KMS-11 (cell line): ENCODE results near the gene FOXO3.
"Not testable (repeated sequence)": the region's sequence is repeated elsewhere in the genome, so short reads cannot be mapped to it uniquely, and the experiment has no call there.

Source experiments
- H2AFZ ChIP-seq: fragments of 200-600 bp; sonication (generic); 2 replicates; pipeline ENCODE4 v1.6.1; 2016; ENCODE audit warnings: antibody characterized with exemption, mixed run types, low read depth
- H3K27ac ChIP-seq: fragments of 200-600 bp; sonication (generic); 2 replicates; pipeline ENCODE4 v1.6.1; 2016; ENCODE audit warnings: mild to moderate bottlenecking, mixed run types
- H3K27me3 ChIP-seq: fragments of 200-600 bp; sonication (generic); 2 replicates; pipeline ENCODE4 v1.6.1; 2017; ENCODE audit warnings: mild to moderate bottlenecking, low read depth, mixed run types, moderate library complexity; ENCODE audit not compliant: insufficient read depth
- H3K36me3 ChIP-seq: fragments of 200-600 bp; sonication (generic); 2 replicates; pipeline ENCODE4 v1.6.1; 2017; ENCODE audit warnings: mild to moderate bottlenecking, mixed run types; ENCODE audit not compliant: insufficient read depth
- H3K4me1 ChIP-seq: fragments of 200-600 bp; sonication (generic); 2 replicates; pipeline ENCODE4 v1.6.1; 2016; ENCODE audit warnings: mild to moderate bottlenecking, low read depth, mixed run types; ENCODE audit not compliant: poor library complexity, severe bottlenecking
- H3K4me2 ChIP-seq: fragments of 200-600 bp; sonication (generic); 2 replicates; pipeline ENCODE4 v1.7.0; 2016; ENCODE audit warnings: mild to moderate bottlenecking, mixed run types
- H3K4me3 ChIP-seq: fragments of 200-600 bp; sonication (generic); IDR thresholded peaks from 2 replicates; pipeline ENCODE4 v1.6.1; 2017; ENCODE audit warnings: low read depth, low read length, mixed read lengths; ENCODE audit not compliant: insufficient read depth
- H3K79me2 ChIP-seq: fragments of 200-600 bp; sonication (generic); 2 replicates; pipeline ENCODE4 v1.6.1; 2016; ENCODE audit warnings: low read depth, mixed run types; ENCODE audit not compliant: insufficient read depth
- H3K9ac ChIP-seq: fragments of 200-600 bp; sonication (generic); 2 replicates; pipeline ENCODE4 v1.6.1; 2016; ENCODE audit warnings: mild to moderate bottlenecking, mixed run types
- H4K20me1 ChIP-seq: fragments of 200-600 bp; sonication (generic); 2 replicates; pipeline ENCODE4 v1.6.1; 2016; ENCODE audit warnings: mild to moderate bottlenecking, mixed run types; ENCODE audit not compliant: insufficient read depth
- CTCF ChIP-seq: fragments of 200-600 bp; sonication (generic); conservative IDR thresholded peaks from 2 replicates; pipeline ENCODE4 v1.6.1; 2017; ENCODE audit warnings: low read depth, mild to moderate bottlenecking, antibody characterized with exemption, low read length, moderate library complexity, mixed read lengths

The FOXO3 gene

GRCh38 chr6:108535114-108535742 is 25.5 kb upstream of the FOXO3 start:
- H3K79me2 ChIP-seq: no peaks in the 10 kb centered on the region
- H4K20me1 ChIP-seq: no peaks in the 10 kb centered on the region
- no peaks in the 10 kb centered on the region for H3K27me3 ChIP-seq
- no peak overlapping the region for H3K4me2 ChIP-seq
- no peak for TF ChIP-seq CTCF
- H3K27ac ChIP-seq: no peak overlapping the region
- H3K4me1 ChIP-seq: no peaks in the 10 kb centered on the region
- H3K36me3 ChIP-seq: no peaks in the 10 kb centered on the region
- H2AFZ ChIP-seq: no peak overlapping the region
- H3K4me3 ChIP-seq: no peak overlapping the region
- no peak overlapping the region for H3K9ac ChIP-seq

DNA sequence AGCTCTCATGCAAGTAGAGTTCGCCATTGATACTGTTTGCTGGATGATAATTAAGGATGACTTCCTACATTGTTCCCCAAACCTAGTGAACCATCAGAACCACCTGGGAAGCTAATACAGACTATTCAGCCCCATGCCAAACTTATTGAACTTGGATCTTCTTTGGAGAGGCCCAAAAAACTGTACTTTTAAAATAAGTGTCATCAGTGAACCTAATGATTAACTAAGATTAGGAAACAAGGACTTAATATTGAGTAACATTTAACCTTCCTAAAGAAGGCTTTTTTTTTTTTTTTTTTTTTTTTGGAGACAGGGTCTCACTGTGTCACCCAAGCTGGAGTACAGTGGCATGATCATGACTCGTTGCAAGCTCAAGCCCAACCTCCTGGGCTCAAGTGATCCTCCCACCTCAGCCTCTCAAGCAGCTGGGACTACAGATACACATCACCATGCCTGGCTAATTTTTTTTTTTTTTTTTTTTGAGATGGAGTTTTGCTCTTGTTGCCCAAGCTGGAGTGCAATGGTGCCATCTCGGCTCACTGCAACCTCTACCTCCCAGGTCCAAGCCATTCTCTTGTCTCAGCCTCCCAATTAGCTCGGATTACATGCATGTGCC is 24.7 kb upstream of the FOXO3 start:
- H3K4me2 ChIP-seq, H3K4me1 ChIP-seq, H3K9ac ChIP-seq: not testable (repeated sequence)

DNA sequence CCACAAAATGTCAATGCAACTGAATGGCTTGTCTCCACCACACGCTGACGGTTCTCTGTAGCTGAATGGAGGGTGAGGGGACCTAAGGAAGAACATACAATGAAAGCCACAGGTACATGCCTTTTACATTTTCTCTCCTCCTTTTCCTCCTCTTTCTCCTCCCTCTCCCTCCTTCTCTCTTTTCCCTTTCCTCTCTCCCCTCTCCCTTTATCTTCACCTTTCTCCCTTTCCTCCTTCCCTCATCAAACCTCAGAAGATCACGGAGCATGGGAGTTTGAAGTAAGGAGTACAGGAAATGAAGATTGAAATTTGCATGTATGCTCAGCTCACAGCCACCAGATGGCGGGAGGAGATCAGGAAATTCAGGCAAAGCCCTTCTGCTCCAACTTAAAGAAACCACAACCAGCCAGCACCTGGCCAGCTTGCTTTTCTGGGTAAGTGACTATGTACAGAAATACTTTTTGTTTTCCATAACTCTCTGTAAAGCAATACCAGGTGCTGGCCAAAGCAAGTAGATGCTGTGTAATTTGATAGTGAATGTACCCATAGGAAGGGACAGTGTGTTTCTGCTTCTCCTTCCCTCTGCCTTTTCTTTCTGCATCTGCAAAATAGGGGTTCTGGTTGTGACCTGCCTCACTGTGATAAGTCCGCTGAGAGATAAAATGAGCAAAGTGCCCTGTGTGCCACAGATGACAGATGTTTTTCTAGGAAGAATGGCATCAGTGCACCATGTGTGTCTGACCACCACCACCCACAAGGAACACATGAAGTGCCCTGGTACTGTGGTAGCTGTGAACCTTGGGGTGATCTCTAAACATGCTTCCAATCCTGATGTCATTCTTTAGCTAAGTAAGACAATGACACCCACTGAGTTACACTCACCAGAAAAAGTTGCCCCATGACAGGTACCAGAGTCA is 18.6 kb upstream of the FOXO3 start:
- Histone ChIP-seq H3K9ac (no peak overlapping the region; the same call in 1 of the 2 replicates), H3K27me3 (no peaks in the 10 kb centered on the region), H3K4me2 (peak overlapping the region; percentile 46), H2AFZ (peak overlapping the region; percentile 62), H3K79me2 (no peaks in the 10 kb centered on the region), H4K20me1 (no peaks in the 10 kb centered on the region), H3K36me3 (no peaks in the 10 kb centered on the region), H3K27ac (peak overlapping the region; percentile 61), H3K4me3 (no peak overlapping the region), H3K4me1 (peaks cover 54% of the 10 kb centered on the region)
- peak; percentile 76 for TF ChIP-seq CTCF

More for the DNA sequence above, 24.7 kb upstream of the FOXO3 start:
- H4K20me1 ChIP-seq, H3K36me3 ChIP-seq, H3K27ac ChIP-seq, H3K27me3 ChIP-seq, H3K4me3 ChIP-seq, H2AFZ ChIP-seq, H3K79me2 ChIP-seq: not testable (repeated sequence)

DNA sequence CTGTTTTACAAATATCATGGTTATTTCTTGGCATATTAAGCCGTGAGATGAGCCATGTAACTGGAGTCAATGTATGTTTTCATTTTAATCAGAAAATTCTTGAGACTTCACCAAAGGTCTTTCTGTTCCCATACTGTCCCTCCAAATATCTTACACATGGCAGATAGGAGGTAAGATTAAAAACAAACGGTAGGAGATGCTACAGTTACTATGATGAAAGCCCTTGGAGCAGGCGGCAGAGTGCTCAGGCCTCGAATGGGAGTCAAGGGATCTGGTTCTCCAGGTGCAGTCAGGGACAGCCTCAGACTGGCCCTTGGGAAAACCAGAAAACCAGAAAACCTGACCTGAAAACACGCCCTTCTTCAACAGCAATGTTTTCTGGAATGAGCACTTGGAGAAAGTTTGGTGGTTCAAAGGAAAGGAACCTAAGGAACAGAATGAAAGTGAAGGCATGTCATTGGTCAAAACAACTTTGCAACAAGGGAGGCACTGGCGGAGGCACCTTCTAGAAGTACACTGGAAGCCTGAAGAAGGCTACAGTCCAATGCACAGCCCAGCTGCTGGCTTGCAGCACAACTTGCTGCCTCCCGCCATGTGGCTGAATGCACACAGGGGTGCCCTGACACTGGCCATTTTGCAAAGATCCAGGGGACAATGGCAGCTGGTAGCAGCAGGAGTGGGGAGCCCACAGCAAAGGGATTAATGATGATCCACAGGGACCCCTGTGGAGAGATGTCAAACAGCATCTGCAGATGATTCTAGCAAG is 17.4 kb upstream of the FOXO3 start:
- Histone ChIP-seq H3K4me2 (peak overlapping the region; percentile 46; the same call in 1 of the 2 replicates), H3K36me3 (no peaks in the 10 kb centered on the region), H3K4me1 (peaks cover 56% of the 10 kb centered on the region), H2AFZ (0 out of 2 replicates have a peak overlapping the region, but pooled peaks have one; percentile 62), H3K27me3 (no peaks in the 10 kb centered on the region), H3K4me3 (no peak overlapping the region), H3K79me2 (no peaks in the 10 kb centered on the region), H3K9ac (no peak overlapping the region), H4K20me1 (no peaks in the 10 kb centered on the region), H3K27ac (peak overlapping the region; percentile 61)
- no peak for TF ChIP-seq CTCF
